Vagina (tissue), 2 donors: ENCODE data around the gene UBR4. TPM values are rescaled to one million over a fixed set of nuclear protein-coding genes. Genes with fewer than 3 reads are reported as not detected.
"Not testable (repeated sequence)": the region's sequence is repeated elsewhere in the genome, so short reads cannot be mapped to it uniquely, and the experiment has no call there.

Experiments
- DNase-seq, 2 donors: peaks; one replicate each; pipeline ENCODE4 v3.0.0-alpha.2; 2017; ENCODE audit errors: extremely low spot score in 2 of 2
- H3K27ac ChIP-seq: fragments of 200-600 bp; sonication (generic); one replicate; pipeline ENCODE4 v1.5.1; 2019
- H3K27me3 ChIP-seq: fragments of 200-600 bp; sonication (generic); one replicate; pipeline ENCODE4 v1.5.1; 2019
- H3K36me3 ChIP-seq, 2 donors: fragments of 200-600 bp; sonication (generic); one replicate each; pipeline ENCODE4 v1.5.1; 2017 to 2019
- H3K4me1 ChIP-seq: fragments of 200-600 bp; sonication (generic); one replicate; pipeline ENCODE4 v1.5.1; 2019
- H3K4me3 ChIP-seq, 2 donors: fragments of 200-600 bp; sonication (generic); 1 replicate in 1 of 2; 2 replicates in 1 of 2; pipeline ENCODE4 v1.5.1; 2016 to 2019
- H3K9me3 ChIP-seq: fragments of 200-600 bp; sonication (generic); one replicate; pipeline ENCODE4 v1.5.1; 2019
- CTCF ChIP-seq, 3 experiments: fragments of 450-650 bp in 2 of 3; fragments of 200-600 bp in 1 of 3; sonication (generic) in 1 of 3; IDR thresholded peaks; one replicate each; pipeline ENCODE4 v1.5.1; 2017 to 2019; ENCODE audit warnings: antibody characterized with exemption in 3 of 3, mild to moderate bottlenecking in 2 of 3, moderate library complexity in 2 of 3
- POLR2A ChIP-seq, 2 donors: fragments of 450-650 bp; IDR thresholded peaks; one replicate each; pipeline ENCODE4 v1.6.1; 2017; ENCODE audit warnings: antibody characterized with exemption in 2 of 2, mild to moderate bottlenecking in 2 of 2, moderate library complexity in 2 of 2
- POLR2AphosphoS5 ChIP-seq, 2 donors: sonication (generic); formaldehyde crosslinking; IDR thresholded peaks; one replicate each; pipeline ENCODE4 v1.9.0; 2017; ENCODE audit warnings: antibody characterized with exemption in 2 of 2, mild to moderate bottlenecking in 2 of 2, low read depth in 1 of 2; ENCODE audit not compliant: insufficient read depth in 1 of 2
- intact Hi-C: fragments of 100-400 bp; cut with DNase I; formaldehyde crosslinking; loops from one replicate; pipeline ENCODE4 v1.15.1; 2023
- total RNA-seq: library from RNA; depleted of rRNA; stranded (reverse); fragments of >200 nt; gene quantifications from one replicate; pipeline ENCODE4 v1.2.3, GENCODE V29; 2016

Gene UBR4
- 157 TPM for total RNA-seq

DNA sequence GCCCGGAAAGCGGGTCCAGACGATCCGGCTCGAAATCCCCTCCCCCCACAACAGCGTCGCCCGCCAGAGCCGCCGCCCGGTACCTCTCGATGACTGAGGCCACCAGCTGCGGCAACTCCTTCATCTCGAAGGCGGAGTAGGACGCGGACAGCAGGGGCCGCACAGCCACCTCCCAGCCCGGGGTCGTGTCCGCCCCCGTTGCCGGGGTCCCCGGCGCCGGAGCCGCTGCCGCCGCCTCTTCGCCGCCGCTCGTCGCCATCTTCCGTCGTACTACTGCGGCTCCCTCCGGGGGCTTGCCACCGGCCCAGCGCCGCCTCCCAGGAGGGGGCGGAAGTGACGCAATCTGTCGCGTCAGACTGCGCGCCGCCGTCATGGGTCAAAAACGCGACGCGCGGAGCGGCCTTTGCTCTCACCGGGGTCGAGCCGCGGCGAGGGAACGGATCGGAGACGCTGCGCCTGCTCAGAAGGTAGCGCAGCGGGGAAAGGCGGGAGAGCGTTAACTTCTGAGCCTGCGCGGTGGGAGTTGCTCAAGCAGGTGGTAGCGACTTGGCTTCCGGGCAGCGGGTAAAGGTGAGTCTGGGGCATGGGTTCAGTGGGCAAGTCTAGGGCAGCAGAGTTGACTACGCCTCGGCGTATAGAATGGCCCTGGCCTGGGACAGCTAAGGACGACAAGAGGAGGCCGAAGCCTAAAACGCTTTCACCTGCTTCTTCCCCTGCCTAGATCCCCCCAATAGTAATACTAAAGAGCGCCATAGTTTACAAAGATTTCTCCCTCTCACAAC, at the start of gene UBR4:
Gene UBR4 (minus strand): TSS at position 277 of the 782 bp plus-strand sequence. CDS start 18 bp downstream, at position 259.
- intact Hi-C loops, result loop anchor here (10.0 kb wide), 1 partner anchor 445 kb away; no protein-coding TSS in a partner anchor
- peak in 1 of 3 experiments; percentile 4 for TF ChIP-seq CTCF (IDR thresholded peaks at IDR 0.05)
- peak; percentile 79 to 89 for TF ChIP-seq POLR2A (IDR thresholded peaks at IDR 0.05)
- TF ChIP-seq POLR2AphosphoS5 (IDR thresholded peaks at IDR 0.05; ENCODE audit: insufficient read depth in 1 of 2, low read depth in 1 of 2), result peak; percentile 96 to 97

GRCh38 chr1:19258353-19258752, 48.3 kb upstream of the UBR4 start:
- no peaks in the 10 kb centered on the region for H3K9me3 ChIP-seq
- peaks cover 8% of the 10 kb centered on the region for H3K4me1 ChIP-seq
- H3K36me3 ChIP-seq, result peaks cover 0 to 49% of the 10 kb centered on the region in 2 donors
- no peak overlapping the region for H3K27ac ChIP-seq
- no peak for TF ChIP-seq CTCF (IDR thresholded peaks at IDR 0.05)
- intact Hi-C loops, result loop anchor here (5.0 kb wide), 1 partner anchor 394 kb away; no protein-coding TSS in a partner anchor
- H3K27me3 ChIP-seq, result no peaks in the 10 kb centered on the region
- no peak for DNase-seq
- no peak overlapping the region for H3K4me3 ChIP-seq

More for the DNA sequence above, at the start of gene UBR4:
- H3K27me3 ChIP-seq, result no peaks in the 10 kb centered on the region
- H3K9me3 ChIP-seq, result no peaks in the 10 kb centered on the region
- no peaks in the 10 kb centered on the region for H3K36me3 ChIP-seq
- peak within 1 kb of the TSS; percentile 80 to 99 for H3K4me3 ChIP-seq
- peak; percentile 92 to 98 for DNase-seq
- peaks cover 65% of the 10 kb centered on the region for H3K4me1 ChIP-seq
- peak within 1 kb of the TSS; percentile 98 for H3K27ac ChIP-seq

DNA sequence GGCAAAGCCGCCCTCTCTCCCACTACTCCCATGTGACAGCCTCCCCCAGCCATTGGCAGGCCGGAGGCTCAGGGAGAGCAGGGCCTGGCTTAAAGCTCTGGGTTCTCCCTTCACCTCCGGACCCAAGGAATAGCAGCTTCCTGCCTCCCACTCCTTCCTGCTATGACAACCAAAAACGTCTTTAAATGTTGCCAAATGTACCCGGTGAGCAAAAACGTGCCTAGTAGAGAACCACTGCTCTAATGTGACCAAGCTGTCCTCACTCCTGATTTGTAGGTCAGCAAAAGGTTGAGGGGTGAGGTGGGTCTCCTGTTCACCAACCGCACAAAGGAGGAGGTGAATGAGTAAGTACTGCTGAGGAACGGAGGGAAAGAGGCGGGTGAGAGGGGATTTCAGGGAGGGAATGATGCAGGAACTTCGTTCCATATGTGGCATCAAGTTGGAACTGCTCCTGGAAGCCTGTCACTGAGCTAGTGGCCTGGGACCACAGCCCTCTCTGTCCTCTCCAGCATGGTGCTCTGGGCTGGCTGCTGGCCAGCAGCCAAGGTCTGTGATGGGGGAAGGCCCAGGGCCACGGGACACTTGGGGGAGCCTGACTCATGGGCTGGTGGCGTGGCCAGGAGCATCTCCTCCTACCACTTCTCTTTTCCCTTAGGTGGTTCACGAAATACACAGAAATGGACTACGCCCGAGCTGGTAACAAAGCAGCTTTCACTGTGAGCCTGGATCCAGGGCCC, 47.3 kb upstream of the UBR4 start:
- TF ChIP-seq CTCF (IDR thresholded peaks at IDR 0.05) (no peak), POLR2A (IDR thresholded peaks at IDR 0.05) (no peak)
- Histone ChIP-seq H3K36me3 (peaks cover 0 to 49% of the 10 kb centered on the region in 2 donors), H3K27me3 (no peaks in the 10 kb centered on the region), H3K4me3 (no peak overlapping the region), H3K9me3 (no peaks in the 10 kb centered on the region), H3K27ac (no peak overlapping the region), H3K4me1 (peaks cover 18% of the 10 kb centered on the region)
- intact Hi-C loops, result loop anchor here (5.0 kb wide), 1 partner anchor 395 kb away; no protein-coding TSS in a partner anchor
- no peak for DNase-seq

DNA sequence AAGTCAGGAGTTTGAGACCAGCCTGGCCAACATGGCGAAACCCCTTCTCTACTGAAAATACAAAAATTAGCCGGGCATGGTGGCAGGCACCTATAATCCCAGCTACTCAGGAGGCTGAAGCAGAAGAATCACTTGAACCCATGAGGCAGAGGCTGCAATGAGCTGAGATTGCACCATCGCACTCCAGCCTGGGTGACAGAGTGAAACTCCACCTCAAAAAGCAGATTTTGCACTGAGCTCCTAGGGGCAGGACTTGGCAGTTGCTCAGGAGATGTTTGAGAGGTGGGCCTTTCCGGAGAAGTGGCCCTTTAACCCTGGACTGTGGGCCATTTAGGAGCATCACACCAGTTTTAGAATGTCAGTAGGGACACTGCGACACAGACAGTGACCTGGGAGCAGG, 46.2 kb upstream of the UBR4 start:
- not testable (repeated sequence) for H3K27ac ChIP-seq
- H3K36me3 ChIP-seq, result peaks cover 0 to 49% of the 10 kb centered on the region in 2 donors

GRCh38 chr1:19255288-19255687, 45.2 kb upstream of the UBR4 start:
- intact Hi-C loops, result loop anchor here (5.0 kb wide), 1 partner anchor 397 kb away; no protein-coding TSS in a partner anchor
- Histone ChIP-seq H3K27me3 (no peaks in the 10 kb centered on the region), H3K27ac (no peak overlapping the region), H3K4me1 (peaks cover 32% of the 10 kb centered on the region), H3K4me3 (no peak overlapping the region), H3K36me3 (peaks cover 0 to 48% of the 10 kb centered on the region in 2 donors), H3K9me3 (no peaks in the 10 kb centered on the region)
- TF ChIP-seq POLR2A (IDR thresholded peaks at IDR 0.05) (no peak), CTCF (IDR thresholded peaks at IDR 0.05) (no peak), POLR2AphosphoS5 (IDR thresholded peaks at IDR 0.05; ENCODE audit: insufficient read depth in 1 of 2, low read depth in 1 of 2) (no peak)
- DNase-seq, result no peak

More for the DNA sequence above, 46.2 kb upstream of the UBR4 start:
- H3K27me3 ChIP-seq, DNase-seq, H3K4me3 ChIP-seq, H3K9me3 ChIP-seq: not testable (repeated sequence)
- H3K4me1 ChIP-seq, result peaks cover 23% of the 10 kb centered on the region
- intact Hi-C loops, result loop anchor here (5.0 kb wide), 1 partner anchor 396 kb away; no protein-coding TSS in a partner anchor
